Progenitor cell of endocrine pancreas (in vitro differentiated cells): ENCODE results near the gene MVB12B. TPM values are rescaled to one million over a fixed set of nuclear protein-coding genes. Genes with fewer than 3 reads are reported as not detected.

Experiments used
- DNase-seq: peaks from one replicate; pipeline ENCODE4 v3.0.0; 2021; ENCODE audit warnings: low spot score; ENCODE audit not compliant: unreplicated experiment
- H3K27ac Mint-ChIP-seq: 2 replicates; pipeline ENCODE4 v1.8.0; 2021; ENCODE audit warnings: mild to moderate bottlenecking, moderate library complexity, mixed read lengths
- H3K27me3 Mint-ChIP-seq: 2 replicates; pipeline ENCODE4 v1.8.0; 2021; ENCODE audit warnings: mixed read lengths
- H3K36me3 Mint-ChIP-seq: 2 replicates; pipeline ENCODE4 v1.8.0; 2022; ENCODE audit warnings: mixed read lengths; ENCODE audit not compliant: insufficient read depth
- H3K4me1 Mint-ChIP-seq: 2 replicates; pipeline ENCODE4 v1.8.0; 2021; ENCODE audit warnings: low read depth, mixed read lengths
- H3K4me3 Mint-ChIP-seq: 2 replicates; pipeline ENCODE4 v1.8.0; 2021; ENCODE audit warnings: low read depth, mild to moderate bottlenecking, moderate library complexity, mixed read lengths
- H3K9me3 Mint-ChIP-seq: 2 replicates; pipeline ENCODE4 v1.8.0; 2021; ENCODE audit warnings: low read depth, mixed read lengths
- total RNA-seq: library from RNA; stranded (reverse); gene quantifications from 2 replicates; pipeline ENCODE4 v1.2.1, GENCODE V29; 2021
- TF ChIP-seq, protein P1 (sequence below): fragments of 200-600 bp; sonication (generic); IDR thresholded peaks from one replicate; pipeline ENCODE4 v1.5.0; 2021; ENCODE audit warnings: antibody characterized with exemption, mild to moderate bottlenecking; ENCODE audit not compliant: unreplicated experiment

Gene MVB12B
- total RNA-seq, 1 donor from 2014 or later, result 34.6 TPM

DNA sequence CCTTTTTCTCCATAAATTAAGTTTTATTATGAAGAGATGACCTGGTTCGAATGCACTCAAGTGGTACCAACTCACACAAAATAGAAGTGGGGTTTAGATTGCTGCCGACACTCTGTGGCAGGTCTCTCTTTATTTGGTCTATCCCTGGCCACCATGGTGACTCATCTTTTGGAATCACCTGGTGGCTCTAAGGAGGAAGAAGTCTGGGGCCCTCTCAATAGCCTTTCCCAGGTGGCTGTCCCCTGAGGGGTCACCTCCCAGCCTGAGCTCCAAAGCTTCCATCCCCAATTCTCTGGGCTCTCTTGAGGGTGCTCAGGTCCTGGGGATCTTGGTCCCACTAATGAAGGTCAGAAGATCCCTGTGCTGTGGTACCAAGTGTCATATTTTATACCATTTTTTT, 136.8 kb downstream of the MVB12B start:
- H3K27ac Mint-ChIP-seq, result no peak overlapping the region
- no peaks in the 10 kb centered on the region for H3K27me3 Mint-ChIP-seq

GRCh38 chr9:126464694-126465441, 138.2 kb downstream of the MVB12B start:
- DNase-seq, result no peak
- Mint-ChIP-seq H3K4me3 (no peak overlapping the region), H3K36me3 (no peaks in the 10 kb centered on the region), H3K4me1 (no peaks in the 10 kb centered on the region), H3K27me3 (no peaks in the 10 kb centered on the region), H3K9me3 (no peaks in the 10 kb centered on the region), H3K27ac (no peak overlapping the region)
- TF ChIP-seq, protein P1, sequence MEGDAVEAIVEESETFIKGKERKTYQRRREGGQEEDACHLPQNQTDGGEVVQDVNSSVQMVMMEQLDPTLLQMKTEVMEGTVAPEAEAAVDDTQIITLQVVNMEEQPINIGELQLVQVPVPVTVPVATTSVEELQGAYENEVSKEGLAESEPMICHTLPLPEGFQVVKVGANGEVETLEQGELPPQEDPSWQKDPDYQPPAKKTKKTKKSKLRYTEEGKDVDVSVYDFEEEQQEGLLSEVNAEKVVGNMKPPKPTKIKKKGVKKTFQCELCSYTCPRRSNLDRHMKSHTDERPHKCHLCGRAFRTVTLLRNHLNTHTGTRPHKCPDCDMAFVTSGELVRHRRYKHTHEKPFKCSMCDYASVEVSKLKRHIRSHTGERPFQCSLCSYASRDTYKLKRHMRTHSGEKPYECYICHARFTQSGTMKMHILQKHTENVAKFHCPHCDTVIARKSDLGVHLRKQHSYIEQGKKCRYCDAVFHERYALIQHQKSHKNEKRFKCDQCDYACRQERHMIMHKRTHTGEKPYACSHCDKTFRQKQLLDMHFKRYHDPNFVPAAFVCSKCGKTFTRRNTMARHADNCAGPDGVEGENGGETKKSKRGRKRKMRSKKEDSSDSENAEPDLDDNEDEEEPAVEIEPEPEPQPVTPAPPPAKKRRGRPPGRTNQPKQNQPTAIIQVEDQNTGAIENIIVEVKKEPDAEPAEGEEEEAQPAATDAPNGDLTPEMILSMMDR, result no peak

More for the DNA sequence above, 136.8 kb downstream of the MVB12B start:
- Mint-ChIP-seq H3K4me1 (no peaks in the 10 kb centered on the region), H3K9me3 (no peaks in the 10 kb centered on the region), H3K4me3 (no peak overlapping the region), H3K36me3 (no peaks in the 10 kb centered on the region)
- no peak for DNase-seq
- TF ChIP-seq, protein P1, result no peak

- peaks cover 1% of the 10 kb centered on the region for H3K4me1 Mint-ChIP-seq
- no peak overlapping the region for H3K27ac Mint-ChIP-seq
- H3K36me3 Mint-ChIP-seq, result no peaks in the 10 kb centered on the region
- no peak overlapping the region for H3K4me3 Mint-ChIP-seq
- H3K27me3 Mint-ChIP-seq, result no peaks in the 10 kb centered on the region
- H3K9me3 Mint-ChIP-seq, result no peaks in the 10 kb centered on the region
- TF ChIP-seq, protein P1, result no peak
- DNase-seq, result no peak
Measured at GRCh38 chr9:126465977-126466376, 139.3 kb downstream of the MVB12B start.

- peaks cover 14% of the 10 kb centered on the region for H3K4me1 Mint-ChIP-seq
- H3K27me3 Mint-ChIP-seq, result no peaks in the 10 kb centered on the region
- no peaks in the 10 kb centered on the region for H3K9me3 Mint-ChIP-seq
- H3K36me3 Mint-ChIP-seq, result no peaks in the 10 kb centered on the region
- TF ChIP-seq, protein P1, result no peak
- no peak overlapping the region for H3K4me3 Mint-ChIP-seq
- no peak for DNase-seq
- no peak overlapping the region for H3K27ac Mint-ChIP-seq
Measured at GRCh38 chr9:126468141-126468825, 141.7 kb downstream of the MVB12B start.

- H3K4me3 Mint-ChIP-seq, result no peak overlapping the region
- no peak overlapping the region for H3K27ac Mint-ChIP-seq
Measured at GRCh38 chr9:126470241-126470993, 143.8 kb downstream of the MVB12B start.

More at GRCh38 chr9:126470241-126470993, 143.8 kb downstream of the MVB12B start:
- no peak for DNase-seq
- Mint-ChIP-seq H3K27me3 (no peaks in the 10 kb centered on the region), H3K4me1 (peaks cover 14% of the 10 kb centered on the region), H3K36me3 (peaks cover 6% of the 10 kb centered on the region), H3K9me3 (no peaks in the 10 kb centered on the region)
- TF ChIP-seq, protein P1, result no peak
